ENCODE data around the gene GATAD2A.
A peak's percentile ranks its signal among the peaks of the same experiment; 100 is the strongest.
"Not testable (repeated sequence)": the region's sequence is repeated elsewhere in the genome, so short reads cannot be mapped to it uniquely, and the experiment has no call there.

The GATAD2A gene, protein sequence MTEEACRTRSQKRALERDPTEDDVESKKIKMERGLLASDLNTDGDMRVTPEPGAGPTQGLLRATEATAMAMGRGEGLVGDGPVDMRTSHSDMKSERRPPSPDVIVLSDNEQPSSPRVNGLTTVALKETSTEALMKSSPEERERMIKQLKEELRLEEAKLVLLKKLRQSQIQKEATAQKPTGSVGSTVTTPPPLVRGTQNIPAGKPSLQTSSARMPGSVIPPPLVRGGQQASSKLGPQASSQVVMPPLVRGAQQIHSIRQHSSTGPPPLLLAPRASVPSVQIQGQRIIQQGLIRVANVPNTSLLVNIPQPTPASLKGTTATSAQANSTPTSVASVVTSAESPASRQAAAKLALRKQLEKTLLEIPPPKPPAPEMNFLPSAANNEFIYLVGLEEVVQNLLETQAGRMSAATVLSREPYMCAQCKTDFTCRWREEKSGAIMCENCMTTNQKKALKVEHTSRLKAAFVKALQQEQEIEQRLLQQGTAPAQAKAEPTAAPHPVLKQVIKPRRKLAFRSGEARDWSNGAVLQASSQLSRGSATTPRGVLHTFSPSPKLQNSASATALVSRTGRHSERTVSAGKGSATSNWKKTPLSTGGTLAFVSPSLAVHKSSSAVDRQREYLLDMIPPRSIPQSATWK

DNA sequence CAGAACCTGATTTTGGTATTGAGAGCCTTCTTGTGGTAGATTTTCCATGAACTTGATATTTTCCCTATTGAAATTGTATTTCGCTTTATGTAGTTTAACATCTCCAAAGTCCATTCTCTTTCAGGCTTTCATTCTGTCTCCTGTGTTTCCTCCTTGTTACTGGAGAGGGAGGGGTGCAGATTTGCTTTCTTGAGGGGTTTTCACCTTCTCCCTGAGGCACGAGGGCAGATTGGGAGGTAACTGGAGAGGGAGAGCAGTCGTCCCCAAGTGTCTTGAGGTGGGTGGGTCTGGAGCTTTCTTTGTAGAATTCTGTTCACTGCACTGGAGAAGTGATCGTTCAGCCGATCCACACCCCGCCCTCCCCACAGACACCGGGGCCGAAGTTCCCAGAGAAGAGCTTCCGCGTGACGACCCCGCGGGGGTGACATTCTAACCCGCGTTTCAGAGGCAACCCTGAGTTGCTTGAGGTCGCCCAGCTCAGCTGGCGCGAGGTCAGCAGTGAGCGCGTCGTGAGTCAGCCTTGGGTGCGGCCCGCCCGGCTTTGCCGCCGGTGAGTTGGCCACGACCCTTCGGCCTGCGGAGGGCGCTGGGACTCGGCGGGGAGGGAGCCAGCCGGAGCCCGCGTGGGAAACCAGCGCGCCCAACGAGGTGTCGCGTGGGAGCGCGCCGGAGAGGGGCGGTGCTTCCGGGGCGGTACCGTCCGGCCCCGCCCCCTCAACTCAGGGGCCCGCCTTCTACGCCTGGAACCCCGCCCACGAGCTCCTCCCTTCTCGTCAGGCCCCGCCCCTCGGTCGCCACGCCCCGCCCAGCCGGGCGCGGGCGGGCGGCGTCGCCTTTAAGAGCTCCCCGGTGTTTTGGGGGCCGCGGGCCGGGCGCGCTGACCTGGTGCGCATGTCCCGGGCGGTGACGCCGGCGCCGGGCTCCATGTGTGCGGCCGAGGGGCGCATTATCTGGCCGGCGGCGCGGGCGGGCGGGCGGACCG lies at the start of gene GATAD2A:
GATAD2A (plus strand) TSS at position 797 of the 982 bp plus-strand sequence. CDS start 59,671 bp downstream, outside the sequence.
- peak; percentile 70 for DNase-seq (ENCODE audit: low read depth, low spot score)

DNA sequence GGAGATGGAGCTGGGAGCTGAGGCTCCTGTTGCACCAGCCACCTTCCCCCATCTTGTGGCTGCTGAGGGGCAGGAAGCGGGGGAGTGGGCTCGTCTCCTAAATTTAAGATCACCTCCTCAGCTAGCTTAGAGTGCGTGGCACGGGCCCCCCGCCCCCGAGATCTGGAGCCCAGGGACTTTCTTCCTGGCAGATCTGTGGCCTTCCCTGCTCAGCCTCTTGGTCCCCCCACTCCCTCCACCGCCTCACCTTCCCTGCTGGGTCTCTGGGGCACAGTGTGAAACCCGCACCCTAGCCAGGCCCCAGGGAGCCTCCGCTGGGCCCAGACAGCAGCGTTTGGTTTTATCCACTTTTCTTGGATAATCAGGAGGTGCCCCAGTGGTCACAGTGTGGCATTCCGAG lies 49.0 kb upstream of the GATAD2A start:
- DNase-seq (ENCODE audit: low read depth, low spot score) = no peak

DNA sequence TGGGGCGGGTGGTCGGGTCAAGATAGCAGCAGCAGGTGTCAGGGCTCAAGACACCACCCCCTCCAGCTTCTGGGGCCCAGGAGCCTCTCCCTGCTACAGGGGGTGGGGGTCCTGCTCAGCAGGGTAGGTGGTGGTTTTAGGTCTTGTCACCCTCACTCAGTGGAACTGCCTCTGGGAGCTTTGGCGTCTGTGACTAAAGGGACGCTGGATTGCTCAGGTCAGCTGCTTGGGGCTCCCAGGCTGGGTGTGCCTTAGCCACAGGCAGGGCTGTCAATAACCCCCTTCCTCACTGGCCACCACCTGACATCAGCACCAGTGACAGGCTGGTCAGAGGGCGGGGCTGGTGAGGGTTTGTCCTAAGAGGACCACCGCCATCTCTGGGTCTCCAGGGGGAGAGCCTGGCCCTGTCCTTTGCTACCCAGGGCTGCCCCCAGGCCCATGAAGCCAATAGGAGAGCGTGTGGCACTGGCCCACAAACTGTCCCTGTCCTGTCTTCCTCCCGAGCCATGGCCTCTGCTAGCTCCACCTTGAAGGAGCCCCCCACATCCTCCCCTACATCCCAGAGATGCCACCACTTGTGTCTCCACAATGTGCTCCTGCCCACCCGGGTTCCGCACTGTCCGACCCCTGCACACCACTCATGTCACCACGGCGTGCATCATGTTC lies 48.4 kb upstream of the GATAD2A start:
- no peak for DNase-seq (ENCODE audit: low read depth, low spot score)

DNA sequence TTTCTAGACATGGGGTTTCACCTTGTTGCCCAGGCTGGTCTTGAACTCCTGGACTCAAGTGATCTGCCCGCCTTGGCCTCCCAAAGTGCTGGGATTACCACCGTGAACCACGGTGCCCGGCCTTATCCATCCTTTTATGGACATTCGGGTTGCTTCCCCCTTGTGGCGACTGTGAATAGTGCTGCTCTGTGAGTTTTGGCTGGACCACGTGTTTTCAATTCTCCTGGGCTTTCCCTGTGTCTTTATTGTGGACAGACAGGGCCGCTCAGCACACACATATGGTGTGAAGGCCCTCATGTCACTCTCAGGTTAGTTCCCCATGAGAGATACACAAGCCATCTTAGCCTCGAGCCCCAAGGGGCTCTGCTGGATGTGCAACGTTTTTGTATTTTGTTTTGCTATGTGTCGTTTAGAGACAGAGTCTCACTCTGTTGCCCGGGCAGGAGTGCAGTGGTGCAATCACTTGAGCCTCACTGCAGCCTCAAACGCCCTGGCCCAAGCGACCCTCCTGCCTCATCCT lies 44.3 kb upstream of the GATAD2A start:
- DNase-seq (ENCODE audit: low read depth, low spot score) = peak; percentile 69

DNA sequence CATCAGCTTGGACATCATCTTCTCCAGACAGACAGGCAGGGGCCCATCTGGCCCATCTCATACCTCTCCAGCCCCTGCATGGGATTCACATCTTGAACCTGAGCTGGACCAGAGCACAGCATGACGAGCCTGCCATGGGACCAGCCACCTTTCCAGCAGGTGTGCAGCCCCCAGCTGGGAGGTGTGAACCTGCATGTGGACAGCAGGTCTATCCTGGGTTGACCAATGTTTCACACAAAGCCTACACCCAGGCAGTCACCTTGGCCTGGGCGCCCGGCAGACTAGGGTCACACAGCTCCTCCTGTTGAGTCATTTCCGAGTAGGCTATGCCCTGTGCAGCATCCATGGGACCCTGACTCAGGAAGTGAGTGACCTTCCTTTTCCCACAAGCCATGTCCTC lies 43.4 kb upstream of the GATAD2A start:
- no peak for DNase-seq (ENCODE audit: low read depth, low spot score)

DNA sequence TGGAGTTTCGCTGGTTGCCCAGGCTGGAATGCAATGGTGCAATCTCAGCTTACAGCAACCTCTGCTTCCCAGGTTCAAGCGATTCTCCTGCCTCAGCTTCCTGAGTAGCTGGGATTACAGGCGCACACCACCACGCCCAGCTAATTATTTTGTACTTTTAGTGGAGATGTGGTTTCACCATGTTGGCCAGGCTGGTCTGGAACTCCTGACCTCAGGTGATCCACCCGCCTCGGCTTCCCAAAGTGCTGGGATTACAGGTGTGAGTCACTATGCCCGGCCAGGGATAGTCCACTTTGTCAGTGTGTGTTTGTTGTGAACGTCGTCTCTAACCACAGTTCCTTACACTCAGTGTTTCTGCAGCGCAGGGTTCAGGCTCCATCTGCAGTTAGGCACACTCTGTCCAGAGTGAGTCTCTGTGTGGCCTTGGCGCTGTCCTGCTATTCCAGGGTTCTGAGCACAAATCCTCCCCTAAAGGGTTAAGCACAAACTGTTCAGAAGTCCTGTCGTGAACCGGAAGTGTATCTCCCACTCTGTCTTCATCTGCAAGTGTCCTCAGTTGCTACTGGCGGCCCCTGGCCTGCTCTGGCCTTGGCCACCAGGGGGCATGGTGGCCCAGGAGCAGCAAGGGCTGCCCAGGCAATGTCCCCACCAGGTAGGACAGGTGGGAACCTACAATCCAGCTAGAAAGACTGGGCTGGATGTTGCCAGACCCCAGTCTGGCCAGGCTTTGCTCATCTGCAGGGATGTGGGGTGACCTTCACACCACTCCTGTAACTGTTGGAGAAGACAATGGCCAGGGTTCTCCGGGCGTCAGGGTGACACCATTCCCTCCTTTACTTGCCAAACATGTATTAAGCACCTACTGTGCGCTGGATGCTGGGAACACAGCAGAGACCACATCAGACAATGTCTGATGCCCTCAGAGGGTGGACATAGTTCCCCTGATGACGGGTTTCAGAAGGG lies 38.8 kb upstream of the GATAD2A start:
- no peak for DNase-seq (ENCODE audit: low read depth, low spot score)

DNA sequence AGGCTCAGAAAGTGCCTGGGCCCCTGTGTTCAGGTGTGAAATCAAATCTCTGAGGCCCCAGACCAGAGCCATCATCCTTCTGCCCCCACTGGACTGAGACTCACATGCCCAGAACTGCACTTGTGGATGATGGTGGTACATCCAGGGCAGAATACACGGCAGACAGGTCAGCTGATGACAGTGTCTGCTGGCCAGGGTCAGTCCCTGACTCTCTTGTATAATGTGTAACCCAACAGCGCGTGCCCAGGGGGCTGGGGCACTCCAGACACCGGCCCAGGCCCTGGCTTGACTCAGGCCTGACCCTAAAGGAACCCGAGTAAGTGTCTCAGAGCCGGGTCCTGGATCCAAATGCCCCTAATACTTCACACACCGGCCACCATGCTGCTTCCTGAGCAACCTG lies 37.4 kb upstream of the GATAD2A start:
- DNase-seq (ENCODE audit: low read depth, low spot score) = no peak

DNA sequence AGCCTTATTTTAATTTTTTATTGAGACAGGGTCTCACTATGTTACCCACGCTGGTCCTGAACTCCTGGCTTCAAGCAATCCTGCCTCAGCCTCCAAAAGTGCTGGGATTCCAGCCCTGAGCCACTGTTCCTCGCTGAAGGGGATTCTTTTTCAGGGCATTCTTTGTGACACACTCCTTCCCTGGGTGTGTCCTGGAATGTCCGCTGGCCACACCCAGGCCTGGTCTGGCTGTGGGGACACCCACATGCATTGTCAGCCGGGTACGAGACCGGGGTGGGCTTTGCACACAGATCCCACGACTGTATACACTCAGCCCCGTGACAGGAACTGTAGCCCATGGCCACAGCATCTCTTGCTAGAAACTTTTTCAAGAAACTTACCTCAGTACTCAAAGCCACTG lies 34.4 kb upstream of the GATAD2A start:
- DNase-seq (ENCODE audit: low read depth, low spot score) = no peak

DNA sequence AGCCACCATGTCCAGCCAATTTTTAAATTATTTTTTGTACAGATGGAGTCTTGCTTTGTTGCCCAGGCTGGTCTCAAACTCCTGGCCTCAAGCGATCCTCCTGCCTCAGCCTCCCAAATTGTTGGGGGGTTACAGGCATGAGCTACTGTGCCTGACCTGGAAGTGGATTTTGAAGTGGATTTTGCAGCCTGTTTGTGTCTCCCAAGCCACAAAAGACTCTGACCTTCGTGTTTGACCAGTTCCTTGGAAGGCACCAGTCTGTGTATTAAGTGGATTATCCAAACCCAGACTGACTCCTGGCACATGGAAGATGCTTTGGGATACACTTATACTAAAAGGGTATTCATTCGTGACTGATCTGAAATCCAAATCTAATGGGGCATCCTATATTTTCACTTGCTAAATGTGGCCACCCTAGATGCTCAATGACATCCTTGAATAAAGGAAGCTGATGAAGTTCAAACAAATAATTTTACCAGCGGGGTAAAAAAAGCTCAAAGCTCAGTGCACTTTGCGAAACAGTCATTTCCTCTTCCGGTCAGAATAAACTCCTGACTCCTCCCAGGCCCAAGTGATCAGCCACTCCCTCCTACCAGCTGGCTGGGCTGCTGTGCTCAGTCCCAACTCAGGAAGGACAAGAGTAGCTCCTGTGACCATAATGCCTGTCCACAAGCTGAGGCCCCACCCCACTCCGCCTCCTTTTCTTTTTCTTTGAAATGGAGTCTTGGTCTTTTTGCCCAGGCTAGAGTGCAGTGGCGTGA lies 32.6 kb upstream of the GATAD2A start:
- no peak for DNase-seq (ENCODE audit: low read depth, low spot score)

DNA sequence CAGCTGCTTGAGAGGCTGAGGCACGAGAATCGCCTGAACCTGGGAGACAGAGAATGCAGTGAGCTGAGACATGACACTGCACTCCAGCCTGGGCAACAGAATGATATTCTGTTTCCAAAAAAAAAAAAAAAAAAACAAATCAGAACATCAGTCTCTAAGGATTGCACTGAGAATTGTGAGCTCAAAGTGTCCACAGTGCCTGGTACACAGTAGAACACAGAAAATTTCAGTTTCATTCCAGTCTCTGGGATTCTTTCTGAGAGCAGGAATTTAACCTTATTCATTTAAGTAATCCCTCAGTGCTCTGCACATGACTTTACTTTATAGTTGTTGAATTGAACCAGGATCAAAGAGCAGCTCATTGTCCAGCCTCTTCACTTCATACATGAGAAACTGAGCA lies 25.9 kb upstream of the GATAD2A start:
- DNase-seq (ENCODE audit: low read depth, low spot score) = no peak

DNA sequence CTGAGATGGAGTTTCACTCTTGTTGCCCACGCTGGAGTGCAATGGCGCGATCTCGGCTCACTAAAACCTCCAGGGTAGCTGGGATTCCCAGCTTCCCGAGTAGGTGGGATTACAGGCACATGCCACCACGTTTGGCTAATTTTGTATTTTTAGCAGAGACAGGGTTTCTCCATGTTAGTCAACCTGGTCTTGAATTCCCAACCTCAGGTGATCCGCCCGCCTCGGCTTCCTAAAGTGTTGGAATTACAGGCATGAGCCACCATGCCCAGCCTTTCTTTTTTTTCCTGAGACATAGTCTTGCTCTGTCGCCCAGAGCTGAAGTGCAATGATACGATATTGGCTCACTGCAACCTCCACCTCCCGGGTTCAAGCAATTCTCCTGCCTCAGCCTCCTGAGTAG lies 25.2 kb upstream of the GATAD2A start:
- DNase-seq (ENCODE audit: low read depth, low spot score) = not testable (repeated sequence)

DNA sequence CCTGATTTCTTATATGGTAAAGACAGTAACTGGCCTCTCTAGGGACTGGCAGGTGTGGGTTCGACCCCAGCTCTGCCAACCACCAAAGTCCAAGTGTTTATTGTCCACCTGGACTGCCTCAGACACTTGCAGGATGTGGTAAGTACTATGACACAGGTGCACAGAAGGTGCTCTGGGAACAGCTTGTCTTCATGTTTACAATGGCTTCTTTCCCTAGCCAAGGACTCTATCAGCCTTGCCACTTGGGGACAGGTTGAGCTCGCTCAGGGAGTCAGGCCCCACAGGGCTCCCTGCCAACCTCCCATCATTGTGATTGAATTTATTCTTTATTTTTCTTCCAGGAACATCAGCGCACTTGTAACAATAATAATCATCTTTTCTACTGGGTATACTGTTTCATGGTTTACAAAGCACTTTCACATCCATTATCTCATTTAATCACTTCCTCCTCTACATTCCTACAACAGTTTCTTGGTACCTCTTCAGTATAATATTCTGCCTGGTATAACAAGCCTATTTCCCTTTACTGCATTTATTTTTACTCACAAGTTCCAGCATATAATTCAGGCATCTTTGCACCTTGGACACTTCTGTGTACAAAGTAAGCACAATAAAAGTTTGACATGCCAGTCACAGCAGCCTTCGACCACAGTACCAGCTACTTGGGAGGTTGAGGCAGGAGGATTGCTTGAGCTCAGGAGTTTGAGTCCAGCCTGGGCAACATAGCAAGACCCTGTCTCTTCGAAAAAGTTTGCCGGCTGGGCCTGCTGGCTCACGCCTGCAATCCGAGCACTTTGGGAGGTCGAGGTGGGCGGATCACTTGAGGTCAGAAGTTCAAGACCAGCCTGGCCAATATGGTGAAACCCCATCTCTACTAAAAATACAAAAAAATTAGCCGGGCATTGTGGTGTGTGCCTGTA lies 24.2 kb upstream of the GATAD2A start:
- no peak for DNase-seq (ENCODE audit: low read depth, low spot score)

DNA sequence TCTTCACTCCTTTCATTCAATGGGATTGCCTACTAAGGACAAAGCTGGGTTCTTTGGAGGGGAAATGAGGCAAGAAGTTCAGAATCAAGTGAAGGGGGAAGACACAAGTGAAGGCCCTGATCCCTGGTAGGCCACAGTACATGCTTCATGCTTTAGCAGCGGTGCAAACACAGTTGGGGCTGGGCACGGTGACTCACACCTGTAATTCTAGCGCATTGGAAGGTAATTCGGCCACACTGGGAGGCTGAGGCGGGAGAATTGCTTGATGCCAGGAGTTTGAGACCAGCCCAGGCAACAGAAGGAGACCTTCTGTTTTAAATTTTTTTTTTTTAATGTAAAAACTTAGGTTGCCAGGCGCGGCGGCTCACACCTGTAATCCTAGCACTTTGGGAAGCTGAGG lies 23.4 kb upstream of the GATAD2A start:
- no peak for DNase-seq (ENCODE audit: low read depth, low spot score)

DNA sequence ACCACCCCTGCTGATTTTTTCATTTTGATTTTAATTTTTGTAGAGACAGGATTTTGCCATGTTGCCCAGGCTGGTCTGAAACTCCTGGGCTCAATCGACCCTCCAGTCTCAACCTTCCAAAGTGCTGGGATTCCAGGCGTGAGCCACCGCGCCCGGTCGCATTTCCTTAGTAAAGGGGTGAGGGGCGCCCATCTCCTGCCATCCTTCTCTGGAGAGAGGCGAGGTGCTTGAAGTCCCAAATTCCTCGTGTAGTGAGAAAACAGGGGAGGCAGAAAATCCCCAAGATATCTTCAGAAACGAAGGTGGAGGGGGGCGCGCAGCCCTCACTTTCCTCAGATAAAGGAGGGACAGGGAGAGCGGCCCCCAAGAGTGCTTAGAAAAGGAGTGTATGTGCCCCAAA lies 21.0 kb upstream of the GATAD2A start:
- DNase-seq (ENCODE audit: low read depth, low spot score) = no peak

DNA sequence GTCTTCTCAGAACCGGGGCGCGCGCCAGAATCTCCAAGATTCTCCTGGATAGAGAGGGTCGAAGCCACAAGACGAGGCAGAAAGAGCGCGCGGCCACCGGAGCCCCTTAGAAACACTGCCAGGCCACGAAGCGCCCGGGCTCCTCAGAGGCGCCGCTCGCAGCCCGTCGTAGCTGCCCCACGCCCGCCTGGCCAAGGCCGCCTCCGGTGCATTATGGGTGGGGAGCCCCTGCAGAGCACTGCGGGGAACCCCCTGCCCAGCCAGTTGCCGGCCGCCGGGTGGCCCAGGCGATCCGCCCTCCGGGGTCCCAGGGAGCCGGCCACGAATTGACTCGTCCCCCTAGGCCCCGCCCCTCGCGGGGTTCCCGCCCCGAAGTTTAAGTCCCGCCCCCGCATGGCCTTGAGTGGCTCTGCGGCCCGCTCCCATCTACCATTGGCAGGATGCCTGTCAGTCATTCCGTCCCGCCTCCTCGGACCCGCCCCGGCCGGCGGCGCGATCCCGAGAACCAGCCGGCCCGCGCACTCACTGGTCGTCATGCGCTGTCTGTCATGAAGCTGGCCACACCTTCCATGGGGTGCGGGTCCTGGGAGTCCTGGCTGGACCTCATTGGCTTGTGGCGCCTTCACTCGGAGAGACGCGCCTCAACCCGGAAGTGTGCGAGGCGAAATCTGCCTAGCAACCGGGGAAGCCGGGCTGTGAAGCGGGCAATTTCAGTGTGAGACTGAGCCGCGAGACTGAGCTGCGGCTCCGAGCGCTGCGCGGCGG lies 20.2 kb upstream of the GATAD2A start:
- DNase-seq (ENCODE audit: low read depth, low spot score) = peak; percentile 100

DNA sequence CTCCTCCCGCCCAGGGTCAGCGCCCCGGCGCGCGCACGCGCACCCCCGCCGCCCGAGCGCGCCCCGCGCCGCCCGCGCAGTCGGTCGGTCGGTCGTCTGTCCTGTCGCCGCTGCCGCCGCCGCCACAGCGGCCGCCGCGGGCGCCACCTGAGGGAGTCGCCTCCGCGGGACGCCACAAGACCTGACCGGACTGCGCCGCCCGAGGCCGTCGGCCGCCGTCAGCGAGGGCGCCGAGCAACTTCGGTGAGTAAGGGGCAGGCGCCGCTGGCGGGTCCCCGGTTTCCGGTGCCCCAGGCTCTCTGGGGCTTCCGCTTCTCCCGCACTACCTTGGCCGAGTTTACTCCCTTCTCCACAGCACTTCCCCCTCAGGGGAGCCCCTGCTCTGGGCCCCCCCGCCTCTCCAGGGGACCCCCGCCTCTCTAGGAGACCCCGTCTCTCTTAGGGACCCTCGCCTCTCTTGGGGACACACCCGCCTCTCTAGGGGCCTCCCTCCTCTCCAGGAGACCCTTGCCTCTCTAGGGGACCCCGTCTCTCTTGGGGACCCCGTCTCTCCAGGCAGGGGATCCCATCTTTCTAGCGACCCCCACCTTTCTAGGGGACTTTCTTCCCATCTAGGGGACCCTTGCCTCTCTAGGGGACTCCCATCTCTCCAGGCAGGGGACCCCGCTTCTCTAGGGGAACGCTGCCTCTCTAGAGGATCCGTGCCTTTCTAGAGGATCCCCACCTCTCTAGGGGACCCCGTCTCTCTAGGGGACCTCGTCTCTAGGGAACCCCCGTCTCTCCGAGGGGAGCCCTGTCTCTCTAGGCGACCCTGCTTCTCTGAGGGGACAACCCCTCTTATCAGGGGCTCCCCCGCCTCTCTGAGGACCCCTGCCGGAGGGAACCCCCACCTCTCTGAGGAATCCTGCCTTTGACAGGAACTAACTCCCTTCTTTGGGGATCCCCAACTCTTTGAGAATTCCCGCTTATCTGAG lies 19.3 kb upstream of the GATAD2A start:
- DNase-seq (ENCODE audit: low read depth, low spot score) = no peak
